Posterior vena cava (tissue), 2 donors: ENCODE data around the gene FNDC3B. TPM values are rescaled to one million over a fixed set of nuclear protein-coding genes. Genes with fewer than 3 reads are reported as not detected.

Source experiments
- DNase-seq: peaks from one replicate; pipeline ENCODE4 v3.0.0-alpha.2; 2020; ENCODE audit warnings: low spot score
- intact Hi-C, 2 donors: fragments of 100-400 bp; cut with DNase I; formaldehyde crosslinking; loops; one replicate each; pipeline versions ENCODE4 v1.14.1 to v1.14.2; 2022 to 2023
- total RNA-seq, 2 donors: library from RNA; stranded (reverse); fragmentation: NEBNext Ultra II Directional; extraction: Animal tissue kit (Norgen Biotek cat#: 25700); gene quantifications; one replicate each; pipeline ENCODE4 v1.2.1, GENCODE V29; 2021
- donor health status: DM: yes; HTN: yes; CAD: no.
- donor health status: DM: yes; HTN: yes; CAD: no.

FNDC3B gene
- total RNA-seq, 2 donors from 2014 or later, result 142 to 167 TPM

- no peak for DNase-seq
- intact Hi-C loops, result no loop called here
Measured at GRCh38 chr3:172388412-172389078, 349.2 kb downstream of the FNDC3B start.

- DNase-seq, result no peak
- intact Hi-C loops, result no loop called here
Measured at GRCh38 chr3:172390792-172391191, 351.4 kb downstream of the FNDC3B start.

GRCh38 chr3:172391592-172392302 is 352.4 kb downstream of the FNDC3B start:
- intact Hi-C loops, result no loop called here
- DNase-seq, result no peak

GRCh38 chr3:172394692-172395091 is 355.3 kb downstream of the FNDC3B start:
- DNase-seq, result no peak
- intact Hi-C loops, result no loop called here

GRCh38 chr3:172396400-172396799 is 357.0 kb downstream of the FNDC3B start:
- intact Hi-C loops, result no loop called here
- no peak for DNase-seq

GRCh38 chr3:172397716-172398405 is 358.5 kb downstream of the FNDC3B start:
- no peak for DNase-seq
- intact Hi-C loops, result no loop called here

- no peak for DNase-seq
- intact Hi-C loops, result no loop called here
Measured at GRCh38 chr3:172398484-172398883, 359.1 kb downstream of the FNDC3B start.

- no peak for DNase-seq
- intact Hi-C loops, result no loop called here
Measured at GRCh38 chr3:172402090-172402489, 362.7 kb downstream of the FNDC3B start.

GRCh38 chr3:172402892-172403643 is 363.7 kb downstream of the FNDC3B start:
- no peak for DNase-seq
- intact Hi-C loops, result no loop called here

- intact Hi-C loops, result no loop called here
- DNase-seq, result no peak
Measured at GRCh38 chr3:172404237-172404962, 365.0 kb downstream of the FNDC3B start.

- no peak for DNase-seq
Measured at GRCh38 chr3:172405914-172406313, 366.5 kb downstream of the FNDC3B start.

GRCh38 chr3:172407872-172408271 is 368.5 kb downstream of the FNDC3B start:
- intact Hi-C loops, result no loop called here
- no peak for DNase-seq

More at GRCh38 chr3:172405914-172406313, 366.5 kb downstream of the FNDC3B start:
- intact Hi-C loops, result no loop called here

GRCh38 chr3:172410702-172411477 is 371.5 kb downstream of the FNDC3B start:
- no peak for DNase-seq

GRCh38 chr3:172411478-172411947 is 372.1 kb downstream of the FNDC3B start:
- intact Hi-C loops, result no loop called here
- no peak for DNase-seq

More at GRCh38 chr3:172410702-172411477, 371.5 kb downstream of the FNDC3B start:
- intact Hi-C loops, result no loop called here

- DNase-seq, result no peak
- intact Hi-C loops, result no loop called here
Measured at GRCh38 chr3:172415323-172415722, 375.9 kb downstream of the FNDC3B start.

- intact Hi-C loops, result no loop called here
- DNase-seq, result no peak
Measured at GRCh38 chr3:172437713-172438112, 398.3 kb downstream of the FNDC3B start.

- DNase-seq, result no peak
- intact Hi-C loops, result no loop called here
Measured at GRCh38 chr3:172438186-172438585, 398.8 kb downstream of the FNDC3B start.

- intact Hi-C loops, result no loop called here
Measured at GRCh38 chr3:172441581-172441980, 402.2 kb downstream of the FNDC3B start.

More at GRCh38 chr3:172441581-172441980, 402.2 kb downstream of the FNDC3B start:
- DNase-seq, result no peak
